ENCODE results near the gene CHCHD5.

DNA sequence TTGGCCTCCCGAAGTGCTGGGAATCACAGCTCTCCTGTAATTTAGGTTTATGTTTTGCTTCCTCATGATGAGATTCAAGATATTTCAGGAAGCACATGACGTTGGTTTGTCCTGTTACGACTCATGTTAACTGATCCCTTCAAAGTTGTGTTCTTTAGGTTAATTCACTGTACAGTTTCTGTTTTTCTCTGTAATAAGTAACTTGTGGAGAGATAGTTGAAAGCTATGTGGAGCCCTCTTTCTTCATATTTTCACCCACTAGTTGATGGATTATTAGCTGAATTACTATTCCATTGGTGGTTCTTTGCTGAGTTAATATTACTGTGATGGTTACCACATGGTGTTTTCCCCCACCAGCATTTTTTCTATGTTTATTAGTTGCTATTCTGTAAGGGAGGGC is 18.3 kb upstream of the CHCHD5 start:
- TF ChIP-seq POLR2A (IDR thresholded peaks at IDR 0.05): no peak
- no peak for TF ChIP-seq CTCF (IDR thresholded peaks at IDR 0.05)
